Measurements from ENCODE around the gene DHRS4L2.

Gene DHRS4L2

DNA sequence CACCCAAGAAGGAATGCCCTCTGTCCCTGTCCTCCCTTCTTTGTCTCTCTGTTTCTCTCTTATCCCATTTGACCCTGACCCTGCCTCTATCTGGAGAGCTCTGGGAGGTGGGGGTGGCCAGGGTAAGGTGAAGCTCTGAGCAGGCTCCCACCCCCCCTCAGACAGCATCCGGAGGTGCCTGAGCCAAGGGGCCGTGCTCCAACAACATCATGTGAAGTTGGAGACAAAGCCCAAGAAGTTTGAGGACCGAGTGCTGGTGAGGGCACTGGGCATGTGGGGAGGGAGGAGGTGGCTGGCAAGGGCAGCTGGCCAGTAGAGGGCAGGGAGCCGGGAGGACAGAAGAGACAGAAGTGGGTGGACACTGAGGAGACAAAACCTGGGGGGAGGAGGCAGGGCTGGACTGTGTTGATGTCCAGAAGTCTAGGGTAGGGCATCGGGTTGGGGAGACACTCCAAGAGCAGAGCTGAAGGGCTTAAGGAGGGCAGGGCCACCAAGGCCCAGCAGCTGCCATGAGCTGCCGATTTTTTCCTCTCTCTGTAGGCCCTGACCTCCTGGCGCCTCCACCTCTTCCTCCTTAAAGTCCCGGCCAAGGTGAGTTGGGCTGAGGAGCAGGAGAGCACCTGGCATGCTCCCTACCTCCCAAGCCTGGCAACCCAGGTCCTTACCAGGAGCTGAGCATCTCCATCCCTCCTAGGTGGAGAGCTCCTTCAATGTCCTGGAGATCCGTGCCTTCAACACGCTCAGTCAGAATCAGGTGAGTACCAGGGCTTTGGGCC, 65.0 kb downstream of the DHRS4L2 start:
- DNase-seq (ENCODE audit: low read depth, low spot score) = no peak

DNA sequence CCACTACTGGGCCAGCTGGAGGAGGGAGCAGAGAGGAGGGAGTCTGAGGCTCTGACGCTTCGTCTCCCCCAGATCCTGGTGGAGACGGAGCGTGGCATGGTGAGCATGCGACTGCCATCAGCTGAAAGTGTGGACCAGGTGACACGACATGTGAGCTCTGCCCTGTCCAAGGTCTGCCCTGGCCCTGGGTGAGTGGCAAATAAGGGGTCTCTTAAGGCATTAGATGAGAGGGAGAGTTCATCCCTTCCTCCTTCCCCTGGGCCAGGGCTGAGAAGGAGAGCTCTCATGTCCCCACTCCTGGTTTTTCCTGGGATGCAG, 65.6 kb downstream of the DHRS4L2 start:
- no peak for DNase-seq (ENCODE audit: low read depth, low spot score)

DNA sequence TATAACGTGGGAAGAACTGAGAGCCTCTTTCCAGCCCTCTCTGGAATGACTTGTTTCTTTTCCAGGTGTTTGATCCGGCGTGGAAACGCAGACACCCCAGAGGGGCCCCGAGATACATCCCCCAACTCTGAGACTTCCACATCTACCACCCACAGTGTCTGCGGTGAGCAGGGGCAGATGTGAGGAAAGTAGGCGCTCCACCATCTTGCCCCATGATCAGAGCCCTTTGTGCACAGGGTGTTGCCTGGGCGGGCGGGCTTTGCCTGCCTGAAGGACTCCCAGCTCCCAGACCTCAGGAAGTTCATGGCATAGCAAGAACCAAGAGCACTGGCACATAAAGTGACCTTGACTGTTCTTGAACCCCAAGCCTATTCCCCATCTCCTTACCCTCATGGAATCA, 65.9 kb downstream of the DHRS4L2 start:
- DNase-seq (ENCODE audit: low read depth, low spot score) = no peak
